ENCODE measurements around the gene RAB15.
A peak's percentile ranks its signal among the peaks of the same experiment; 100 is the strongest.

Gene RAB15

GRCh38 chr14:64970776-64971477 lies 1.2 kb downstream of the RAB15 start:
- TF ChIP-seq GLIS2 (tag by site-specific recombination; IDR thresholded peaks at IDR 0.05) (peak; percentile 35; the same call in 1 of the 2 replicates), ZNF792 (tag by site-specific recombination; IDR thresholded peaks at IDR 0.05) (no peak), PRDM1 (tag by site-specific recombination; IDR thresholded peaks at IDR 0.05) (no peak)
- Histone ChIP-seq H3K9me3 (ENCODE audit: control insufficient read depth, insufficient read depth, low read depth, low read length) (no peaks in the 10 kb centered on the region), H3K27ac (ENCODE audit: extremely low read depth, low read depth, low read length) (no peak overlapping the region), H3K4me1 (ENCODE audit: control insufficient read depth, insufficient read depth, low read length) (peaks cover 7% of the 10 kb centered on the region; the same call in 1 of the 2 replicates), H3K4me3 (ENCODE audit: low read depth, low read length) (peak overlapping the region; percentile 74), H3K36me3 (ENCODE audit: control insufficient read depth in 2 of 2, insufficient read depth in 1 of 2, low read length in 2 of 2) (no peaks in the 10 kb centered on the region)
- CTCF ChIA-PET, result interaction anchor here (0.6 to 1.8 kb wide), 8 partner anchors 10 to 147 kb away, joined by 3 to 6 read pairs (median 4); partner anchors contain the start of gene FNTB
- POLR2A ChIA-PET, result interaction anchor here (0.7 to 1.3 kb wide), 2 partner anchors 13 to 49 kb away, joined by 3 read pairs; no protein-coding TSS in a partner anchor

- TF ChIP-seq ZNF398 (tag by site-specific recombination; IDR thresholded peaks at IDR 0.05) (no peak), HIC1 (tag by site-specific recombination; IDR thresholded peaks at IDR 0.05) (no peak), KLF17 (tag by site-specific recombination; IDR thresholded peaks at IDR 0.05) (no peak), ZNF704 (tag by site-specific recombination; IDR thresholded peaks at IDR 0.05) (no peak), ZBTB10 (tag by site-specific recombination; IDR thresholded peaks at IDR 0.05) (no peak), ZNF558 (tag by site-specific recombination; IDR thresholded peaks at IDR 0.05) (no peak), ZFP41 (tag by site-specific recombination; IDR thresholded peaks at IDR 0.05; ENCODE audit: borderline replicate concordance) (no peak), ZNF138 (tag by site-specific recombination; IDR thresholded peaks at IDR 0.05; ENCODE audit: borderline replicate concordance) (no peak), SCRT1 (tag by site-specific recombination; IDR thresholded peaks at IDR 0.05; ENCODE audit: borderline replicate concordance) (no peak), ZNF555 (tag by site-specific recombination; conservative IDR thresholded peaks at IDR 0.05) (no peak), MZF1 (tag by site-specific recombination; IDR thresholded peaks at IDR 0.05; ENCODE audit: borderline replicate concordance) (no peak), ZNF350 (tag by site-specific recombination; IDR thresholded peaks at IDR 0.05) (no peak), ZNF837 (tag by site-specific recombination; IDR thresholded peaks at IDR 0.05) (no peak), GFI1B (tag by site-specific recombination; IDR thresholded peaks at IDR 0.05) (no peak), ZNF266 (tag by site-specific recombination; IDR thresholded peaks at IDR 0.05; ENCODE audit: low read depth) (no peak)
- ChIA-PET CTCF (interaction anchor here (0.7 to 1.8 kb wide), 6 partner anchors 11 to 59 kb away, joined by 3 to 6 read pairs (median 4); partner anchors contain the start of gene FNTB), POLR2A (interaction anchor here (0.6 to 1.3 kb wide), 3 partner anchors 50 to 460 kb away, joined by 3 to 4 read pairs (median 3); partner anchors contain the start of gene SPTB)
- no peaks in the 10 kb centered on the region for H3K36me3 ChIP-seq (ENCODE audit: control insufficient read depth in 2 of 2, insufficient read depth in 1 of 2, low read length in 2 of 2)
- no peak overlapping the region for H3K27ac ChIP-seq (ENCODE audit: extremely low read depth, low read depth, low read length)
- H3K9me3 ChIP-seq (ENCODE audit: control insufficient read depth, insufficient read depth, low read depth, low read length), result no peaks in the 10 kb centered on the region
- H3K4me1 ChIP-seq (ENCODE audit: control insufficient read depth, insufficient read depth, low read length), result peaks cover 7% of the 10 kb centered on the region; the same call in 1 of the 2 replicates
- H3K4me3 ChIP-seq (ENCODE audit: low read depth, low read length), result no peak overlapping the region
Measured at GRCh38 chr14:64970041-64970440, 2.1 kb downstream of the RAB15 start.
